ENCODE data around the gene TSPAN9. TPM values are rescaled to one million over a fixed set of nuclear protein-coding genes. Genes with fewer than 3 reads are reported as not detected.

Gene TSPAN9
- total RNA-seq, 1 experiment from 2014 or later = 13.2 TPM

- no peak overlapping the region for H2AFZ ChIP-seq (ENCODE audit: low read depth, low read length, poor library complexity, severe bottlenecking)
- H3K9ac ChIP-seq (ENCODE audit: low read length) = no peak overlapping the region
- no TSS peak for BruUV-seq (replicated peaks)
- no peaks in the 10 kb centered on the region for H3K79me2 ChIP-seq (ENCODE audit: insufficient read depth, low read length)
- TF ChIP-seq YY1 (IDR thresholded peaks at IDR 0.05; ENCODE audit: extremely low read depth, insufficient replicate concordance, low read depth, low read length) = no peak
- no peak for TF ChIP-seq ZFX (IDR thresholded peaks at IDR 0.05)
- TF ChIP-seq CTCF (IDR thresholded peaks at IDR 0.05 in 2 of 3, conservative IDR thresholded peaks at IDR 0.05 in 1 of 3; ENCODE audit: borderline replicate concordance in 1 of 3, insufficient read depth in 1 of 3, low read depth in 2 of 3, low read length in 2 of 3) = no peak
- no peak for TF ChIP-seq JUND (IDR thresholded peaks at IDR 0.05)
- no peak for TF ChIP-seq TCF7L2 (IDR thresholded peaks at IDR 0.05; ENCODE audit: borderline replicate concordance, extremely low read depth, insufficient read depth, insufficient read length)
- no peak for TF ChIP-seq SIN3A (IDR thresholded peaks at IDR 0.05; ENCODE audit: low read depth)
- TF ChIP-seq, protein P1, sequence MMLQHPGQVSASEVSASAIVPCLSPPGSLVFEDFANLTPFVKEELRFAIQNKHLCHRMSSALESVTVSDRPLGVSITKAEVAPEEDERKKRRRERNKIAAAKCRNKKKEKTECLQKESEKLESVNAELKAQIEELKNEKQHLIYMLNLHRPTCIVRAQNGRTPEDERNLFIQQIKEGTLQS (IDR thresholded peaks at IDR 0.05) = no peak
- TF ChIP-seq SRF (IDR thresholded peaks at IDR 0.05; ENCODE audit: low read depth) = no peak
- TF ChIP-seq ELF1 (IDR thresholded peaks at IDR 0.05; ENCODE audit: borderline replicate concordance, low read depth) = no peak
- no peak for TF ChIP-seq RAD21 (IDR thresholded peaks at IDR 0.05; ENCODE audit: low read depth)
- TF ChIP-seq POLR2A (IDR thresholded peaks at IDR 0.05; ENCODE audit: borderline replicate concordance, extremely low read depth, insufficient read depth, insufficient read length) = no peak
- no peak for TF ChIP-seq ZBTB33 (IDR thresholded peaks at IDR 0.05; ENCODE audit: extremely low read depth, insufficient replicate concordance, low read length)
- TF ChIP-seq, protein P2, sequence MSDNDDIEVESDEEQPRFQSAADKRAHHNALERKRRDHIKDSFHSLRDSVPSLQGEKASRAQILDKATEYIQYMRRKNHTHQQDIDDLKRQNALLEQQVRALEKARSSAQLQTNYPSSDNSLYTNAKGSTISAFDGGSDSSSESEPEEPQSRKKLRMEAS (IDR thresholded peaks at IDR 0.05) = no peak
- TF ChIP-seq CBX3 (IDR thresholded peaks at IDR 0.05; ENCODE audit: low read depth) = no peak
- H3K4me1 ChIP-seq (ENCODE audit: control insufficient read depth in 1 of 2, insufficient read depth in 2 of 2, low read length in 2 of 2) = peaks cover 7 to 21% of the 10 kb centered on the region in 2 experiments
- H3K27ac ChIP-seq (ENCODE audit: low read depth, low read length) = no peak overlapping the region
- no peak overlapping the region for H3K4me3 ChIP-seq (replicated peaks in 1 of 2; ENCODE audit: low read depth in 1 of 2, low read length in 2 of 2)
- ATAC-seq (no peak), DNase-seq (ENCODE audit: low read depth, low spot score) (no peak)
- intact Hi-C loops (cut with micrococcal nuclease) = no loop called here
- no peak overlapping the region for H3K4me2 ChIP-seq (ENCODE audit: low read length)
- RAD21 ChIA-PET (ENCODE audit: low non-redundant PET in 1 of 2, low total read pairs in 2 of 2, uncharacterized antibody in 2 of 2, unreplicated experiment in 2 of 2) = no interaction called here
- no peaks in the 10 kb centered on the region for H3K27me3 ChIP-seq (ENCODE audit: insufficient read depth, low read length)
- no peaks in the 10 kb centered on the region for H4K20me1 ChIP-seq (ENCODE audit: insufficient read depth)
- CTCF ChIA-PET = no interaction called here
- H3K9me3 ChIP-seq (ENCODE audit: control insufficient read depth in 1 of 2, insufficient read depth in 1 of 2, low read depth in 1 of 2, low read length in 2 of 2) = no peaks in the 10 kb centered on the region
- no peaks in the 10 kb centered on the region for H3K36me3 ChIP-seq (ENCODE audit: control insufficient read depth in 1 of 2, insufficient read depth in 2 of 2, low read length in 2 of 2)
- POLR2A ChIA-PET = no interaction called here
- no peaks in the 10 kb centered on the region for H3K9me2 ChIP-seq (ENCODE audit: insufficient read depth)
Observed at GRCh38 chr12:3271146-3271545, 194.0 kb downstream of the TSPAN9 start.

All from HCT116 (cell line).